ENCODE measurements around the gene SHISAL1.

SHISAL1 gene

DNA sequence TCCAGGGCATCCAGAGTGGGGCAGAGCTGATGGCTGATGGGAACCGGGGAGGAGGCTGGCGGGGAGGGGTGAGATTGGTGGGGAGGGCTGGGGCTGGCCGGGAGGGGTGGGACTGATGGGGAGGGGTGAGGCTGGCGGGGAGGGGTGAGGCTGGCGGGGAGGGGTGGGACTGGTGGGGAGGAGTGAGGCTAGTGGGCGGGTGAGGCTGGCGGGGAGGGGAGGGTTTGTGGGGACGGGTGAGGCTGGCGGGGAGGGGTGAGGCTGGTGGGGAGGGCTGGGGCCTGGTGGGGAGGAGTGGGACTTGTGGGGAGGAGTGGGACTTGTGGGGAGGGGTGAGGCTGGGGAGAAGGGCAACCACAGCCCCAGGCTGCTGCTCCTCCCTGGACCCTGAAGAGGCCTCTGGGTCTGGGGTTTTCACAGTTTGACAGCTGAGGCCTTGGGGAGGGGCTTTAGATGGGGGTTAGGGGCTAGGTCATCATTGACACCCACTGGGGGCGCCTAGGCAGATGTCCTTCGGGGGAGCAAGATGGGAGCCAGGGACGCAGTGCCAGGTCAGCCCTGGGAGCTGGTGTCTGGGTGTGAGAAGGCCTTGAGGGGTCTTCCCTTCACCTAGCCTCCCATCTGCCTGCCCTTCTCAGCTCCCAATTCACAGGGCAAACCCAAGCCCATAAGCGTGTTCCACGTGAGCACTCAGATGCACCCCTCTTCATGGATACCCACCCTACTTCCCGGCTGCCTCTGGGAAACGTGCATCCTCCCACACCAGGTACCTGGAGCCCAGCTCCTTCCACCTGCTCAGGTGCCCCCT is 105.4 kb downstream of the SHISAL1 start:
- no peaks in the 10 kb centered on the region for H3K27me3 ChIP-seq (replicated peaks; ENCODE audit: control insufficient read depth, insufficient read depth, low read length)
- DNase-seq (ENCODE audit: extremely low read depth, insufficient read length) = no peak
- H3K36me3 ChIP-seq (ENCODE audit: control insufficient read depth, insufficient read depth, low read length) = no peaks in the 10 kb centered on the region; the same call in 1 of the 2 replicates
- TF ChIP-seq, protein P1, sequence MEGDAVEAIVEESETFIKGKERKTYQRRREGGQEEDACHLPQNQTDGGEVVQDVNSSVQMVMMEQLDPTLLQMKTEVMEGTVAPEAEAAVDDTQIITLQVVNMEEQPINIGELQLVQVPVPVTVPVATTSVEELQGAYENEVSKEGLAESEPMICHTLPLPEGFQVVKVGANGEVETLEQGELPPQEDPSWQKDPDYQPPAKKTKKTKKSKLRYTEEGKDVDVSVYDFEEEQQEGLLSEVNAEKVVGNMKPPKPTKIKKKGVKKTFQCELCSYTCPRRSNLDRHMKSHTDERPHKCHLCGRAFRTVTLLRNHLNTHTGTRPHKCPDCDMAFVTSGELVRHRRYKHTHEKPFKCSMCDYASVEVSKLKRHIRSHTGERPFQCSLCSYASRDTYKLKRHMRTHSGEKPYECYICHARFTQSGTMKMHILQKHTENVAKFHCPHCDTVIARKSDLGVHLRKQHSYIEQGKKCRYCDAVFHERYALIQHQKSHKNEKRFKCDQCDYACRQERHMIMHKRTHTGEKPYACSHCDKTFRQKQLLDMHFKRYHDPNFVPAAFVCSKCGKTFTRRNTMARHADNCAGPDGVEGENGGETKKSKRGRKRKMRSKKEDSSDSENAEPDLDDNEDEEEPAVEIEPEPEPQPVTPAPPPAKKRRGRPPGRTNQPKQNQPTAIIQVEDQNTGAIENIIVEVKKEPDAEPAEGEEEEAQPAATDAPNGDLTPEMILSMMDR (IDR thresholded peaks at IDR 0.05; ENCODE audit: insufficient read depth, low read length, poor library complexity, severe bottlenecking) = no peak
- no peak overlapping the region for H3K4me3 ChIP-seq (replicated peaks; ENCODE audit: low read depth, low read length)

DNA sequence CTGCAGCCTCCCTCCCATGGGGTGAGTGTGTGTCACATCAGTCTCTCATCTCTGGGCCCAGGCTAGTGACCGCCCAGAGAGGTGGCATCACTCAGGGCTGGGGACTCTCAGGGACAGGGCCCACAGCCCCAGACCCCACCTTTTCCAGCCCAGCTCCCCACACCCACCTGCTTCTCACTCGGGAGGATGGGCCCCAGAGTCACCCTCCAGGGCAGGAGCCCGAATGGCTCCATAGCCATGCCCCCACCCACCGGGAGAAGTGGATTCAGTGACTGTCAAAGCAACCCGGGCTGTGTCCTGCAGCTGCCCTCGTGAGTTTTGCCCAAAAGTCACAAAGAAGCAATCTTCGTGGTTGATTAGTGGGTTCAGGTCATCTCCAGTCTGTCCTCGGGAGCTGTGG is 106.1 kb downstream of the SHISAL1 start:
- TF ChIP-seq, protein P1 (IDR thresholded peaks at IDR 0.05; ENCODE audit: insufficient read depth, low read length, poor library complexity, severe bottlenecking) = no peak
- H3K4me3 ChIP-seq (replicated peaks; ENCODE audit: low read depth, low read length) = no peak overlapping the region
- no peak for DNase-seq (ENCODE audit: extremely low read depth, insufficient read length)
- H3K36me3 ChIP-seq (ENCODE audit: control insufficient read depth, insufficient read depth, low read length) = no peaks in the 10 kb centered on the region; the same call in 1 of the 2 replicates
- no peaks in the 10 kb centered on the region for H3K27me3 ChIP-seq (replicated peaks; ENCODE audit: control insufficient read depth, insufficient read depth, low read length)

DNA sequence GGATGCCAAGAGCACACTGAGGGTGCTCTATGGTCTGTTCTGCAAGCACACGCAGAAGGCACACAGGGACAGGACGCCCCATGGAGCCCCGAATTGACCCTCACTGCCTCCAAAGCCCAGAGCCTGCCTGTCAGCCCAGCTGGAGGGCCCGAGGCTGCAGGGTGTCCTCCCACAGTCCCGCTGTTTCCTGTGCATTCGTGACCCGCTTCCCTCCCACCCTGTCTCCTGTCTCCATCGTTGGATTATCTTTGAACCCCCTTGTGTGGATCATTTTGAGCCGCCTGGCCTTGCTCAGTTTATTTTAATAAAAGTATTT is 106.5 kb downstream of the SHISAL1 start:
- Histone ChIP-seq H3K4me3 (replicated peaks; ENCODE audit: low read depth, low read length) (no peak overlapping the region), H3K27me3 (replicated peaks; ENCODE audit: control insufficient read depth, insufficient read depth, low read length) (no peaks in the 10 kb centered on the region), H3K36me3 (ENCODE audit: control insufficient read depth, insufficient read depth, low read length) (no peaks in the 10 kb centered on the region; the same call in 1 of the 2 replicates)
- TF ChIP-seq, protein P1 (IDR thresholded peaks at IDR 0.05; ENCODE audit: insufficient read depth, low read length, poor library complexity, severe bottlenecking) = no peak
- DNase-seq (ENCODE audit: extremely low read depth, insufficient read length) = no peak

DNA sequence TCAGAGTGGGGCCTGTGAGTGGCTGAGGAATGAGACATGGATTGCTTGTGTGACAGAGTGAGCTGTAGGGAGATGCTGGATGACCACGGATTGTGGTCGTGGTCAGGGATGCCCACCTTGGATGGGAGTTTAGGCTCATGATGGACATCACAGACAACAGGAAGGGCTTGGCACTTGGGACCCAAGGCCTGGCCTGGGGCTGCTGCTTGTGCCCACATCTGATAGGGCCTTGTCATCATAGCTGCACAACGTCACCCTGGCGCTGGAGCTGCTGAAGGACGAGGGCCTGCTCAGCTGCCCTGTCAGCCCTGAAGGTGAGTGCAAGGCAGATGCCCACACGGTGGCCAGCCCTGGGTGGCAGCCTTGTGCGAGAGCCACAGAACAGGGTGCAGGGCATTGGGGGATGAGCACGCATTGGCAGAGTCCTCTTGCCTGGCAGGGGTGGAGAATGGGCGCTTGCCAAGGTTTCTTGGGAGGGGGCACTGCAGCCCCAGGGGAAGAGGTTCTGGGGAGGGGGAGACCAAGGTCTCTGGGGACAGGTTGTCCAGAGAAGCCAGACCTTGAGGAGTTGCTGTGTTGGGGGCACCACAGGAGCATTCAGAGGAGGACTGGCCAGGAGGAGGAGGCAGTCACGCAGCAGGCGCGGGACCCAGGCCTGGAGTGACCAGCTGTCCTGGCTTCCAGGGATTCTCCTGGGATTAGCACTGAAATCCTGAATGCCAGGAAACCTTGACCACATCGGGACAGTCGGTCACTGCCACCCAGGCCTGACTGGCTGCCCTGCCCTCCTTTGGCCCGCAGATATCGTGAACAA is 107.0 kb downstream of the SHISAL1 start:
- Histone ChIP-seq H3K27me3 (replicated peaks; ENCODE audit: control insufficient read depth, insufficient read depth, low read length) (no peaks in the 10 kb centered on the region), H3K4me3 (replicated peaks; ENCODE audit: low read depth, low read length) (no peak overlapping the region), H3K36me3 (ENCODE audit: control insufficient read depth, insufficient read depth, low read length) (no peaks in the 10 kb centered on the region; the same call in 1 of the 2 replicates)
- TF ChIP-seq, protein P1 (IDR thresholded peaks at IDR 0.05; ENCODE audit: insufficient read depth, low read length, poor library complexity, severe bottlenecking) = no peak
- no peak for DNase-seq (ENCODE audit: extremely low read depth, insufficient read length)

DNA sequence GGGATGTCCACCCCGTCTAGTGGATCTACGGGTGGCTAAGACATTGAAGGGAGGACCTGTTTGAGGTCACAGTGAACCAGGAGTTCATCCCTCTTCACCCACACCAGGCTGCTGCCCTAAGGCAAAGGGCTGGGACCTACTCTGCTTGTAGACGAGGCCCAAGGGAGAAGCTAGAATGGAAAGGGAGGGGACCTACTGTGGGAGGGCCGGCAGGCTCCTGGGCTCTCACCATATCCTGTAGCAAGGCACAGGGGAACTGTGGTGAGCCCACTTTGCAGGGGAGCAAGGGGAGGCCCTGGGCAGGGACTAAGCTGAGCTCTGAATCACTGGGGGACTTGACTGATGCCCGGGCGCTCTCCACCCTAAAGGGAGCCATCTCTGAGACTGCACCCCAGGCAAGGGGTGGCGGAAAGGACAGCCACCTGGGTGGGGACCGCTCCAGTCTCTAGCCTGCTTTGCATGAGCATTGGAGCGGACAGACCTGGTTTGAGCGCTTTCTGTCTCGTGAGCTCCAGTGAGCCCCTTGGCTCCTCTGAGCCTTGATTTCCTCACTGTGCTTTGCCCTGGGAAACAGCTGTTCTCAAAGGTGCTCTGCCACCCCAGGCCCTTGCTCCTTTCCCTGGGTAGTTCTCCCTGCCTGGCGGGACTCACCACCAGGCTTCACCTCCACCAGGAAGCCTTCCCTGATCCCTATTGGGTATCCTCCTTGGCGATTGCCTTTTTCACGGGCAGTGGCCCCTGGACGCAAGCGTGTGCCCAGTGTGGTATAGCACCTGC is 107.8 kb downstream of the SHISAL1 start:
- DNase-seq (ENCODE audit: extremely low read depth, insufficient read length) = no peak
- Histone ChIP-seq H3K27me3 (replicated peaks; ENCODE audit: control insufficient read depth, insufficient read depth, low read length) (no peaks in the 10 kb centered on the region), H3K4me3 (replicated peaks; ENCODE audit: low read depth, low read length) (no peak overlapping the region), H3K36me3 (ENCODE audit: control insufficient read depth, insufficient read depth, low read length) (no peaks in the 10 kb centered on the region; the same call in 1 of the 2 replicates)
- TF ChIP-seq, protein P1 (IDR thresholded peaks at IDR 0.05; ENCODE audit: insufficient read depth, low read length, poor library complexity, severe bottlenecking) = no peak
